Loucy (cell line): Measurements from ENCODE around the gene SFSWAP.

ENCODE experiments used
- CTCF ChIP-seq: fragments of 200-600 bp; sonication (generic); conservative IDR thresholded peaks from 2 replicates; pipeline ENCODE4 v1.5.1; 2014; ENCODE audit warnings: mild to moderate bottlenecking, antibody characterized with exemption, low read length
- EZH2phosphoT487 ChIP-seq: fragments of 200-600 bp; IDR thresholded peaks from 2 replicates; pipeline ENCODE4 v1.6.1; 2018; ENCODE audit warnings: antibody characterized with exemption, mild to moderate bottlenecking, moderate library complexity, borderline replicate concordance

- no peak for TF ChIP-seq EZH2phosphoT487
- no peak for TF ChIP-seq CTCF
Measured at GRCh38 chr12:131766382-131767107, 55.7 kb downstream of the SFSWAP start.
